HG03066 (cell line): ENCODE data around the gene SLIT1.

Experiments
- ATAC-seq: cut with Tn5 transposase; IDR thresholded peaks from one replicate; pipeline ENCODE4 v1.9.1; 2021; ENCODE audit warnings: low read depth; ENCODE audit not compliant: unreplicated experiment

SLIT1 gene

DNA sequence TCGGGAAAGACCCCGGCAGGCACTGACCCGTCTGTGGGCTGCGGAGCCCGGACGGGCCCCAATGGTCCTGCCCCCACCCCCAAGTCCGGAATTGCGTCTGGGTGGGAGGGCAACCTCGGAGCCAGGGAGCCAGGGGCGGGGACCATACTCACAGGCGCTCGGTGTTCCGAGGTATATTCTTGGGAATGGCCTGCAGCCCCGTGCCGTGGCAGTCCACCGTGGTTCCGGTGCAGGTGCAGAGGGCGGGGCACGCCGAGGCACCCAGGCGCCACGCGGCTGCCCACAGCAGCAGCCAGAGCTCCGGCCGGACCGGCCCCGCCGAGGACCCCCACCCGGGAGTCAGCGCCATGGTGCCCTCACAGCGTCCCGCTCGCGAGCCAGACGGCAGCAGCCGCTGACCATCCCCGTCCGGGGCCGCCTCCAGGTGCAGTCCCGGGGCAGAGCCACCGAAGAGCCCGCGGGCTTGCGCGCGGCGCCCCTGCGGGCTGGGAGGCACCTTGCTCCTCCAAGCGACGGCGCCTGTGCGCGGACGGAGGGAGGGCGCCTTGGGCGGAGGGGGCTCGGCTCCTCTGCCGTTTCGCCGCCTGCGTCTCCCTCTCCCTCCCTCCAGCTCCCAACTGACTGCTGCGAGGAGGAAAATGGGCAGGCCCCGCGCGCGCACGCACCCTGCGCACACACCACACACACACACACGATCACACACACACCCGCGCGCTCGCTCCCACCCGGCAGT is at the start of gene SLIT1:
TSS of gene SLIT1 (minus strand) at position 634 of the 733 bp plus-strand sequence. CDS start at position 349, 285 bp downstream.
- ATAC-seq: no peak

DNA sequence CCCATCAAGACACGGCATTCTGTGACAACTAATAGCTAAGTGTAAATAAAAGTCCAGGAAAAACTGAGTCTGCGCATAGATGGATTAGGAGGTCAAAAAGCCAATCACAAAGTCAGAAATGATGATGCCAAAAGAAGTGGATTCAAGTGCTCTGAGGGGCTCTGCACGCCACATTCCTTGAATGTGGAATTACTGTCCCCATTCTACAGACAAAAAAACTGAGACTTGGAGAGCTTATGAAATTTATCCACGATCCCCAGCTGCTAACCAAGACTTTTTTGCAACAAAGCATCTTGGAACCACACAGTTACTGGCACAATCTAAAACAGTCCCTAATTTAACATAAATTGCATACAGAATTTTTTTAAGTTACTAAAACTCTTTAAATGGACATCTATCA is 49.6 kb upstream of the SLIT1 start:
- ATAC-seq: no peak

DNA sequence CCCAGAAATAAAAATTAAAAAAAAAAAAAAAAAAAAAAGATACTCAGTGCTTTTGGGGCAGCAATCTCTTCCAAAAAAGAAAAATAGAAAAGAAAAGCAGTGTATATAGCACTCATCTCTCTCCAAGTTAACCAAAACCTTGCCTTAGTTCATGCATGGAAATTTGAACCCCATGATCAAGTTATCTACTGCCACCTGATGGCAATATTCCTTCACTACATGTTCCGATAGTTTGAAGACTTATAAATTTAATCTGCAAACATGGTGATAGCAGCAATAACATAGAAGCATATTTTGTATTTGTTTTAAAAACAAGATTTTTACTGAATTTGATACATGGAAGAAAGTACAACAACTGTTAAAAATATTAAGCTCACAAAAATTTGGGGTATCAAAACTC is 48.6 kb upstream of the SLIT1 start:
- ATAC-seq: no peak

DNA sequence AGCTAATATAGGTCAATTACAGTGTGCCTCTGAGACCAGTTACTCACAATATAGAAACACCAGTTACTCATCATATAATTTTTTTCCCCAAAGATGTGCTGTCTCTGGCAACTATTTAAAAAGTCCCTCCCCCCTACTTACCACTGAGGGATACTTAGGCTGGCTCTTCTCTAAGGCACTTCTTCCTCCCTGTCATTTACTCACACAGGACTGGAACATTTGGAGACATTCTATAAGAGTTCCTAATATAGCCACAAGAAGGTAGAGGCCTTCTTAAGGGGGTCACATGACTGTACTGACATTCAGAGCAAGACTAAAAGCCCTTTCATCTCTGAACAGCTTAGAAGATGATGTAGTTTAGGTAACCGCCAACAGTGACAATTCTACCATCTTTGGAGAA is 44.4 kb upstream of the SLIT1 start:
- ATAC-seq: no peak

DNA sequence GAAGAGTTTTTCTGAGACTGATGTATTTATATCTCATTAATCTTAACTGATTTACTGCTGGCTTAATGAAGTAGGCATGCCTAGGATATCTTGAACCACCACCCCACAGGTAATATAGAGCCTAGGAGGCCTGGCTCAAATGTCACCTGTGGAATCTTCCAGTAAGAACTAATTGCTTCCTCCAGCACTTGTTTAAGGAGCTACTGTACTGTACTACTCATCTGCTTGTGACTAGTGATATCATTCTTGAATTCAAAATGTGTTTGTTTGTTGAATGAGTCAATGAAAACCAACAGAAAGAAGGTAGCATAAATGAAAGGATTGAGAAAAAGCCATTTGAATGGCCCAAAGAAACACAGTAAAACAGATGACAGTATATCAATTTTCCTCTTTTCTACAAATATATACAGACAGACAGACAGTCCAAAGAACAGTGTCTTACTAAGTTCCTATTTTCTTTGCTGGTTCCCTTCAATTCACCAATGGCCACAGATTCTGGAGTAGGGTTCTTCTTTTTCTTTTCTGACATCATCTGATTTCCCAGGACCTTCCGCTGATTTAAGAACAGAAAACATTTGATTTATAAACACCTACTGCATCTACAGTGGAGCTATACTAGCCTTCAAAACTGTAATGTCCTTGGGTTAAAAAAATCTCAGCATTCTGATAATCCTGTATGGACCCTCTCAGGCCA is 43.7 kb upstream of the SLIT1 start:
- no peak for ATAC-seq

DNA sequence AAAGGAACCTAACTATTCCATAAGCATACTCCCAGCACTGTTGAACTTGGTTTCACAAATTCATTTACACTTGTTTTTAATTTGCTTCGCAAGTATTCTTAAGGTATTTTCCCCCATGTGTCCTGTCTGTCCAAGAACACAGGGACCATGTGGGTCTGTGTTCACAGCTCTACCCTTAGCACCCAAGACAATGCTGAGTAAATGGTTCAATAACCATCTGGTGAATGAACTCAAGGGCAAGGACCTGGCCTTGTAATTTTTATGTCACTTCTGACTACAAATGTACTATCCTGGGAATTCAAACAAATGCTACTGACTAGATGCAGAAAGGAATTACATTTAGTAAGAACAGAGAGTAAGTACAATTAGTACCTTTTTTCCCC is 43.0 kb upstream of the SLIT1 start:
- no peak for ATAC-seq

DNA sequence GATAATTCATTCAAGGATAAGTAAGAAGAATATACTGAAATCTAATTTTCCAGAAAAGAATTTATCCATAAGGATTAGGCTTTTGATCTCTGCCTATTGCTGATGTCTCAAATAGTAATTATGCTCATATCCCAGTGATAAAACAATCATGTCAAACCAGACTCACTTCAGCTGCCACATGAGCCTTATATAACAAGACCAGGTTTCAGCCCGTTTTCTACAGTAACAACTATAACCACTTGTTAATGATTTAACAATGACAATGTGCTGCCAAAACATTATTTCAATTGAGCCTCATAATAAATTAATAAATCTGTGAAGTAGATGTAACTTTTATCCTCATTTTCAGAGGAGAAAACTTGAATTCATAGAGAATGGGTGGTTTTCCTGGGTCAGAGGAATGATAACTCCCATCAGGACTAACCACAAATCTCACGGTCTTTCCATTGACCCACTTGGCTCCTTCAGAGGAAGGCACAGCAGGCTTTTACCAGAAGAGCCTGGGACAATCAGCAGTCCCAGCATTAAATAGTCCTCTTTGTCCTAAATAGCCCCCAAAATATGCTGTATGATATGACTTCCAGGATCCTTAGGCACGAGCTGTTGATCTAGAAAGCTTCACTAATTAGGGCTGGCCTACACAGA is 42.5 kb upstream of the SLIT1 start:
- ATAC-seq: no peak

DNA sequence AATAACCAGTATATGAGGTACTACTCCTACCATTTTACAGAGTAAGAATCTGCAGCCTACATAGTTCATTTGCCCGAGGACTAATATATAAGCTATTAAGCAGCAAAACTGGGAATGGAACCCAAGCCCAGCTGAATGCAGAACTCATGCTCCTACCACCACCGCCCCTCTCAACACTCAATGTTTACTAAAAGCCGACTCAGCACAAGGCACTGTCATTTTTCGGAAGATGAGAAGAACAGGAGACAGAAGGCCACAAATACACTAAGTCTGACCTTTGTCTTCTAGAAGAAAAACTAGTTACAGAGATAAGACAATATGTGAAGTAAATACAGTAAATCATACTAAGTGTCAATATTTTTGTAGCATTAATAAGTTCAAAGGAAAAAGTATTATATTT is 40.6 kb upstream of the SLIT1 start:
- no peak for ATAC-seq

DNA sequence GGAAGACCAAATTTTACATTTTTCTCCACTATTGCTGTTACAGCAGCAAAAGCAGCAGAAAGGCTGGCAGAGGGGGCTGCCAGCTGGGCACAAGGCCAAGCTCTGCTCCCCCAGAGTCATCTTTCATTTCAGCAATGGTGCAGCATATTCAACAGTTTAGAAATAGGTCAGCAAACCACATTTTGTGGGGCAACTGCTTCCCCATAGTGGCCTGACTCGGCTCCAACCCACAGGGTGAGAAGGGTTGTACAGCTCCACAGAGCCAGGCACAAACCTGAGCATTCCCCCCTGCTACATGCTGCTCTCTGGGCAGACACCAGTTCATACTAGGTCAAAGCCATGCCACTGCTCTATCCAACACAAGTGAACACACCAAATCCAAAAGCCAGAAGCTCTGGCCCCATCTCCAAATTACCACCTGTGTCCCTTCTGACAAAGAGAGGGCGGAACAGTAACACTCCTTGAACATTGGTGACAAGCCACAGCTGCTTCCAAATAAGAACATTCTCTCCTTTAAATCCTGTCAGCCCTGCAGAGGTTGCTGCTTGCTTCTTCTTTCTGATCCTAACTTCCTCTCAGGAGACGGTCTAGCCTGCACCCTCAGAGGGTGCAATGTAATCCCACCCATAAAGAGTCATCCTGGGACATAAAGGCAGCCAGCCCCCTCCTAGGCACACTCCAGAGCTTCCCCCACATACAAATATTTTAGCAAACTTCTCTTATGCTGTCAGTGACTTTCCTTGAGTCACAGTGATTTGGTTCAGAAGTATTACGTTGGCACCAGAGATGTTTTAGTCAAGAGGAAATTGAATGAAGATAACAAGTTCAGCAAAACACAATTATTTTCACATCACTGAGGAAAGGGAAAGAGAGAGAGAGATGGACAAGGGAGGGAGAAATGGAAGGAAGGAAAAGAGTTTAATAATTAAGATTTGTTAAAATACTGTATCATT is 39.0 kb upstream of the SLIT1 start:
- no peak for ATAC-seq

DNA sequence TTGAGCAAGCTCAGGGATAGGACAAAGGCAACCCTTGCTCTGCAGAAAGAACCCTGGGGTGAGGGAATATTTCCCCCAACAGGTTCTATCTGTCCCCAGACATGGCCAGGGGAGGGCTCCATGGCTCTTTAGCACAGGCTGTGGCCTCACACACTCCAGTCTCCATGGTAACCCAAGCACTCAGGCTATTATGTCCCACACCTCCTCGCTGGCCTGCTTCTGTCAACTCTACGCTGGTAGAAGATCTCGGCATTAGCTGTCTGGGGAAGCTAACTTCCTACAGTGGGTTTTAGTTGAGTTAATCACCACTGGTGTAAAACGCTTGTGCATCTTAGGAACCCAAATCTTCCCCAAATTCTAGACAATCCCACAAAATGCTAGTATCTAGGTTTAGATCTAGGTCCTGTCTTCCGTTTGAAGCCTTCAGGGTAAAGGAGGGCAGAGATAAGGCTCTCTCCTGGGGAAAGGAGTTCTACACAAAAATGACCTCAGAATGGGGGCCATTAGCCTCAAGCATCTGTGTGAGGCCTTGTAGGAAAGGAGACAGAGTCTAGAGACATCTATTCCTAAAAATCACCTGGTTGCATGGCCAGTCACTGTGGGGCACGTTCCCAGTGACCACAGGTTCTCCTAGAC is 36.7 kb upstream of the SLIT1 start:
- ATAC-seq: no peak

DNA sequence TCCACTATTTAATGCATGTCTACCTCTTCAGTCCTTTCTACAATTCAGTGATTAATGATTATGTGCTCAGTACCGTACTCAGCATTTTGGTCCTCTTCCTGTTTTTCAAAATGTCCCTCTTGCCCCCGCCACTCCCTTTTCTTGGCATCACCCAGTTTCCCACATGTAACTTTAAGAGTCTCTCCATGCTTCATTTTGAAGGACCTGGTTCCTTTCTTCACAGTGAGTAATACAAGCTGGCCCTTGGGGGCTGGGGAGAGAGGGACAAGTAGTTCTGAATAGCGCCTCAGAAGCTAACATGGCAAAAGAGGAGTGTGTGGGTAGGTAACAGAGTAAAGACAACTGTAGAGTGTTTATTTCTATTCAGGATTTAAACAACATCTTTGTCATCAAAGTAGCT is 34.6 kb upstream of the SLIT1 start:
- ATAC-seq: no peak

DNA sequence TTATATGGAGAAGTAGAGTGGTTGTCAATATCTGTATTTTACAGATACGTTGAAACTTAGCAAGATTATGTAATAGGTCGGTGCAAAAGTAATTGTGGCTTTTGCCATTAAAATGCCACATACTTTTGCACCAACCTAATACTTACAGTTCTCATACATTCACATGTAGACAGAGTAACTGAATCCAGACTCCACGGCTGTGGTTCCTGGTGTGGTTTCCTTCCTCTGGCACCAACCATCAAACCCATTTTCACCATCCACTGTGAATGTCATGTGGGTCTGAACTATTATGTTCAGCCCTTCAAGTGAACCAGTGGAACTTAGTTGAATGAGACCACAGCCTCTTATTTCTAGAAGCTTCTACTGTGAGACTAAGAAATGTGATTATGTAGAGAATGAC is 31.5 kb upstream of the SLIT1 start:
- ATAC-seq: no peak

DNA sequence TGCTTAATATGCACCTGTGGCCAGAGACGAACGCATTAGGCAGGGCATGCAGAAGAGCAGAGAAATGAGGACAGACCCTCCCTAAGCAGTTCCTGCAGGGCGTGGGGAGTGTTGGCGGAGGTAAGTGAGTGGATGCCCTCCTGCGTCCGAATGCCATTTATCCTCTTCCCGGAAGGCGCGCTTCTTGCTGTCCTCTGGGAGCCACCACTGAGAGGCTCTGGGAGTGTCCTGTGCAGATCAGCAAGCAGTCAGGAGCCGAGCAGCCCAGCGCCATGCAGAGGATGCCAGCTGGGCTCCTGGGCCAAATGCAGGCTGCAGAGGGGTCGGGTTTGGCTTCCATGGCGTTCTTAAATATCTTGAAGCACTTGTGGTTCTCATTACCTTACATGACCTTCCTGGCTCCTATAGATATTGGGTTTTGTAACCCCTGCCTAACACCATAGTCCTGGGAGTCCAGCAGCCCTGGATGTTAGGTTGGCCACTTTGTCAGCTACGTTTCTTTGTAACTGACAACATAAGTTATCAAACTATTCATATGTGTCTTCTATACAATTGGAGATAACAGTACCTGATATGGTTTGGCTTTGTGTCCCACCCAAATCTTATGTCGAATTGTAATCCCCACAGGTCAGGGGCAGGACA is 30.0 kb upstream of the SLIT1 start:
- no peak for ATAC-seq

DNA sequence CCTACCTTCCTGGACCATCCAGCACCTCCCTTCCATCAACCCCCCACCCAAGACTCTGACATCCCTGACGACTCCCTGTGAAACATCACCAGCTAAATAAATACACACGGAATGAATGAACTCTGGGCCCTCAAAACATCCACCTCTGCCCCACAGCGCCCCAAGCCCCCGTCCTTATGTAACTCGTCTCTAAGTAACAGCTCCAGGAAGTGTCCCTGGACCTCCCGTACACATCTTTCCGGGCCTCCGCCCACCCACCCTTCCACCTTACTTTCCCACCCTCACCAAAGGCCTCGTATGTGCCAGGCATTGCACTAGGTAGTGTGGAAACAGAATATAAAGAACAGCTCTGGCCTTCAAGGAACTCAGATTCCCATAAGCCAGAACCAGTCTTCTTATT is 27.7 kb upstream of the SLIT1 start:
- no peak for ATAC-seq

DNA sequence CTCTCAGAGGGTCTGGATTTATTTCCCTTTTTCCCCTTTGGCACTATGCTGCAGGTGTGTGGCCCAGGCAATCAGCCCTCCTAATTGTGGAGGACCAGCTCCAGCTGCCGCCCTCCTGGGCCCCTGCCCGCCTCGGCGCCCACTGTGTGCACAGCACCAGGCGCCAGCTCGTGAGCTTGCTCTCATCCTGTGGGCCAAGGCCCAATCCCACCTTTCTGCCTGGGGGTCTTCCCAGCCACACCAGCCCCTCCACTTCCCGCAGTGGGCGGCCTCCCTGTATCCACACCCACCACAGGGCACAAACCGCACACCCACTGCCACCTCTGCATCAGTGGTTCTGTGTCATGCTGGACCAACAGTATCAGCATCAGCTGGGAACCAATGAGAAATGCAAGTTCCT is 25.5 kb upstream of the SLIT1 start:
- ATAC-seq: no peak

DNA sequence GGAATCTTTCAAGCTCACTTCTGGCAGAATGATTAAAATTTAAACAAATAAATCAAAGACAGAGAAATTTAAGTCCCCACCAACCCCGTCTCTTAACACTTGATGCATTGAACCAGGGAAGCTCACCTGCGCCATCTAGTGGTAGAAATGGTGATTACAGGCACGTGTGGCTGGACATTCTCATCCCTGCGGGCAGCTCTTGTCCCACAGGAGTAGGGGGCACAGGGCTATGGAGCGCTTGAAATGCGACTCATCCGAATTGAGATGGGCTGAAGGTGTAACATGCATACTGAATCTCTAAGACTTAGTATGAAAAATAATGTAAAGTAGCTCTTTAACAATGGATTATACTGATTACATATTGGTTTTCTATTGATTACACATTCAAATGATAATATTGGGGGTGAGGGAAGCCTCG is 24.8 kb upstream of the SLIT1 start:
- ATAC-seq: no peak

DNA sequence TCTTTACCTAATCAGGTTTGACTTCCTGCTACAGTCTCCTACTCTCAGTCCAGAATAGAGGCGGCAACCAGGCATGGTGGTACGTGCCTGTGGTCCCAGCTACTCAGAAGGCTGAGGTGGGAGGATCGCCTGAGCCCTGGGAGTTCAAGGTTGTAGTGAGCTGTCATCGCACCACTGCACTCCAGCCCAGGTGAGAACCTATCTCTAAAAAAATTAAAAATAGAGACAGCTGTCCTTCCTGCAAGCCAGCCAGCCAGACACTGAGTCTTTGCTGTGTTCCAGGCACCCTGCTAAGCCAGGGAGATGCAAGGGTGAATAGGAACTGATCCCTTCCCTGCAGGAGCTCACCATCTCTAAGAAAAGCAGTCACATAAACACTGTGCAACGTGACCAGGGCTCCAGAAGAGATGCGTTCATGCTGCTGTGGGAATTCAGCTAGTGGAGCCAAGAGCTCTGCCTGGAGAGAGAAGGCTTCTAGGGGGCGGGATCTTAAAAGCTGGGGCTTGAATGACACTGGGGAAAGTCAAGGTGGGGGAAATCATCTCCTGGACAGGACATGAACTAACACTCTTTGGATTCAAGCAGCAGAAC is 22.1 kb upstream of the SLIT1 start:
- no peak for ATAC-seq

DNA sequence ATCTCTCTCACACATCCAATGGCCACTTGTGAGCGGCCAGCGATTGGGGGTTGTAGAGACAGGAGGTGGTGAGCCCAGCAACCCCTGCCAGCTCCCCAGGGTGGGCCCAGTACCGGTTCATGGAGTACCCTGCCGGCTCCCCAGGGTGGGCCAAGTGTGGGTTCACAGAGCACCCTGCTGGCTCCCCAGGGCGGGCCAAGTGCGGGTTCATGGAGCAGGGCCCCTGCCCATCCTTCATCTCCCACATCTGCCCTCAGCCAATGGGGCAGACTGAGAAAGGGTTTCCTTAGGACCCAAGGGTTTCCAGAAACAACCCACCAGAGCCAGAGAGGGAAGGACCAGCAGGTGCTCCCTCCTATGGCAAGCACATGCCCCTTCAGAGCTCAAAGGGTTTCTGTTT is 21.4 kb upstream of the SLIT1 start:
- no peak for ATAC-seq
